K562 (cell line): ENCODE results near the gene IRF2. TPM values are rescaled to one million over a fixed set of nuclear protein-coding genes. Genes with fewer than 3 reads are reported as not detected.

Experiments
- REST ChIP-seq, 2 experiments: fragments of 450-650 bp; formaldehyde crosslinking in 1 of 2; IDR thresholded peaks; 2 replicates each; pipeline versions ENCODE4 v1.4.0 to v1.6.1; 2014 to 2020; ENCODE audit warnings: mild to moderate bottlenecking in 2 of 2, borderline replicate concordance in 1 of 2, low read depth in 1 of 2
- polyA plus RNA-seq, 8 experiments: library from polyadenylated mRNA; depleted of rRNA in 4 of 8; stranded (reverse) in 5 of 8; unstranded in 3 of 8; fragments of >200 nt; fragmentation: Nextera tagmentation in 2 of 8; fragmentation: Illumina TruSeq in 1 of 8; extraction: Ambion mirVana in 2 of 8; extraction: Trizol in 1 of 8; gene quantifications; 2 replicates each; pipeline versions ENCODE4 v1.2.1 to v1.2.3, GENCODE V29; 2011 to 2014; ENCODE audit warnings: inconsistent platforms in 1 of 8, missing spikeins in 1 of 8
- total RNA-seq, 7 experiments: library from RNA; depleted of rRNA in 6 of 7; stranded (reverse); fragments of >200 nt in 6 of 7; fragmentation: Illumina TruSeq in 2 of 7; extraction: Trizol in 2 of 7; gene quantifications; 2 replicates each; pipeline versions ENCODE4 v1.2.1 to v1.2.3, GENCODE V29; 2011 to 2021; ENCODE audit warnings: low replicate concordance in 1 of 7

Gene IRF2
- total and polyA plus RNA-seq, 9 of the 15 experiments (the other 6 are each of a cell fraction or from before 2014, with no cell fraction given) = 7.1 to 17.1 (median 11.3) TPM

GRCh38 chr4:184432127-184432922 is 42.0 kb downstream of the IRF2 start (continued):
- TF ChIP-seq REST (IDR thresholded peaks at IDR 0.05; ENCODE audit: borderline replicate concordance) (no peak), REST (CRISPR knock-in tag; IDR thresholded peaks at IDR 0.05; ENCODE audit: low read depth) (no peak)
